Right lobe of liver (tissue), 4 donors: ENCODE results near the gene CPXM2.

Experiments
- CTCF ChIP-seq, 4 donors: fragments of 200-600 bp in 3 of 4; fragments of 450-650 bp in 1 of 4; IDR thresholded peaks; one replicate each; pipeline versions ENCODE4 v1.5.1 to v1.8.0; 2016 to 2022; ENCODE audit warnings: antibody characterized with exemption in 4 of 4, mild to moderate bottlenecking in 2 of 4
- POLR2A ChIP-seq: fragments of 450-650 bp; IDR thresholded peaks from one replicate; pipeline ENCODE4 v1.6.1; 2017; ENCODE audit warnings: antibody characterized with exemption, mild to moderate bottlenecking
- donor health status: DM: no; HTN: no; CAD: no.
- donor health status: DM: no; HTN: no; CAD: no.
- donor health status: DM: no; HTN: yes; CAD: no.

- no peak for TF ChIP-seq POLR2A
- TF ChIP-seq CTCF (IDR thresholded peaks at IDR 0.05), result no peak
These were observed 25.7 kb downstream of the CPXM2 start for GRCh38 chr10:123865880-123866279.
